ENCODE data around the gene CACNA2D3.

CACNA2D3 gene

GRCh38 chr3:54681706-54682105 lies 559.4 kb downstream of the CACNA2D3 start:
- DNase-seq (ENCODE audit: low read depth) = no peak

- no peak for DNase-seq (ENCODE audit: low read depth)
Observed at GRCh38 chr3:54685213-54685612, 562.9 kb downstream of the CACNA2D3 start.

DNA sequence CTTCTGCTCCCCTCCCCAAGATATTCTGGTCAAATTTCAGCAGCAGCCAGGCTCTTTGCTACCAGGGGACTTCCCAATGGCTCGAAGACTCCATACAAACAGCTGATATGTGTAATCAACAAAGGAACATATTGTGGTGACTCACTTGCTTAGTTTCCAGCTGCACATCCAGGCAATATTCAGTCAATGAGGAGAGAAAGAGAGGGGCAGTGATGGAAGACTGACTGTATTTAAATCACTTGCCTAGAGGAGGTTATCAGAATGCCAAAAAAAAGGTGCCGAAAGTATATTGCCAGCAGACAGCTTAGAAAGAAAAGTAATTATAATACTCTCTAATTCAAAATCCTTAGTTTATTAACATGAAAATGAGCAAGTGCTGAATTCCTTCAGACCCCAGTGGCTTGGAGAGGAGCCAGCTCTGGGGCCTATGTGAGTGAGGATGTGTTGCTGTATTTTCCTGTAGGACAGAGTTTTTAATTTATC lies 569.0 kb downstream of the CACNA2D3 start:
- no peak for DNase-seq (ENCODE audit: low read depth)

- no peak for DNase-seq (ENCODE audit: low read depth)
Observed at GRCh38 chr3:54696313-54696712, 574.0 kb downstream of the CACNA2D3 start.

DNA sequence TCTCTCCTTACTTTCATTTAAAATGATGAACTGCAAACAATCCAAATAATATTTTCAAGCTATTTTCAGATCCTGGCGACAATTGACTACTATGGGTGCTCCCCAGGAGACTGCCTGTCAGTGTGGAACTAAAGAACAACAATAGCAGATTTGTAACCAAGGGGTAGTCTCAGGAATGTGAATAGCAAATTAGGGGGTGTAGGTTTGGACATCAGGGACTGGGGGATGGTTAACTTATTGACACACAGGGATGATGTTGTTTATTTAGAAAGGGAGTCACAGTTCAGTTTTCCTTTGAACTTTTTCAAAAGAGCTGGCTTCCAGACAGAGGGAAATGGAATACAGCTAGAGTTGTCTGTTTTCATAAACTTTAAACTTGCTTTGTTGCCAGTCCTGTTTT lies 575.7 kb downstream of the CACNA2D3 start:
- DNase-seq (ENCODE audit: low read depth) = no peak

DNA sequence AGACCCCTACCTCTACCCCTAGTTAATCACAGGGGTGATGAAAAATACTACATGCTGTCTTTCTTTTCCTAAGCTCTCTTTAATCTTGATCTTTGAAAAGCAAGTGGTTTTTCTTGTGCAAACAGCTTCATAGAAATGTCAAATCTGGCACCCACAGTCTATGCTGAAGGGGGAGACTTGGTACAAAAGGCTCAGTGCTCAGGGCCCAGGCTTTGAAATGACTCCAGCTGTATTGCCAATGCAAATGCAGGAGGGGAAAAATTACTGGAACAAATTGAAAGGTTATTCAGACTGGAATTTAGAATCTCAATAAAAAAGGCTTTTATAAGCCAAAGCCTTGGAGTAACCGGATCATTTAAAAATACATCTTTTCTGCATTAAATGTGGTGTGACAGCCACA lies 581.6 kb downstream of the CACNA2D3 start:
- no peak for DNase-seq (ENCODE audit: low read depth)

- DNase-seq (ENCODE audit: low read depth) = no peak
Observed at GRCh38 chr3:54705730-54706129, 583.4 kb downstream of the CACNA2D3 start.

DNA sequence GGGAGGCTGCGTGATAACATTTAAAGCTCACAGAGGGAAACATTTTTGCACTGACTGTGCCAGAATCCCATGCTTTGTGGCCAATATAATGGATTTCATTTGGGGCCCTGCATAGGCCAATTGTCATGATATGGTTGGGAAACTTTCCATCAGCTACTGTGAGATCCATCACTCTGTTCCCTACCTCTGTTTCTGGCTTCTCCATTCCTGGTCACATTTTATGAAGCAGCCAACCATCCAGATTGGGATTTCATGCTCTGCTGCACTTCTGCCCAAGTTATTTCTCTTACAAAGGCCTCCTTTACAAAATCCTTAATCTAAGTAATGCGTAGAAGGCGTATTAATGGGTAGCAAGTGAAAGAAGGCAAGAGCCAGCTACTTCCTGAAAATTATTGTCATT lies 584.4 kb downstream of the CACNA2D3 start:
- DNase-seq (ENCODE audit: low read depth) = no peak

DNA sequence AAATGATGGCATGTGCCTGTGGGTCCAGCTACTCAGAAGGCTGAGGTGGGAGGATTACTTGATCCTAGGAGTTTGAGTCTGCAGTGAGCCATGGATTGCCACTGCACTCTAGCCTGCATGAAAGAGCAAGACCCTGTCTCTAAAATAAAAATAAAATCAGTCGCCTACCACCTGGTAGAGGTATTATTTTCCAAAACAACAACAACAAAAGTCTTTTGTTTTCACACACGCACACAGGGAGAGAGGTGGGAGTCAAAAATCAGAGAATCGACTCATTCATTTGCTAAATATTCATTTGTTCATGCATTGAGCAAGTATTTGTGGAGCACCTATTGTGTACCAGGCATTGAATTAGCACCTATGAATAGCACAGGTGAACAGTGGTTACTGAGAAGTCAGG lies 587.4 kb downstream of the CACNA2D3 start:
- DNase-seq (ENCODE audit: low read depth) = no peak

GRCh38 chr3:54710954-54711353 lies 588.6 kb downstream of the CACNA2D3 start:
- no peak for DNase-seq (ENCODE audit: low read depth)

GRCh38 chr3:54712539-54712938 lies 590.2 kb downstream of the CACNA2D3 start:
- no peak for DNase-seq (ENCODE audit: low read depth)

DNA sequence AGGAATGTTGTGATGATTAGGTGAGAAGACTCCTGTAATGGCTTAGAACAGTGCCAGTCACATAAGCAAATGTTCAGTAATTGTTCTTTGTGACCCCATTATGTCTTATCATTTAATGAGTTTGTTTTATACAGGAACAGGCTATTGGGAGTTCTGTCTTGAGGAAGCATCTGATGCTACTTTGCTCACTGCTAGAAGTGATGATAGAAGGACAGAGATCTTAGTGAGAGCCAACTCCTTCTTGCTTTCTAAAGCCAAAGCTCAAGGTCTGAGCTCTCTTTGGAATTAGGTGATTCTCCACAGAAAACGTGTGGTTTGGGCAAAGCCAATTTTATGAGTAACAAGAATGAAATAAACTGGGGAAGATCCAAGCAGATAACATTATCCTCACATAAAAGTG lies 590.7 kb downstream of the CACNA2D3 start:
- DNase-seq (ENCODE audit: low read depth) = no peak

DNA sequence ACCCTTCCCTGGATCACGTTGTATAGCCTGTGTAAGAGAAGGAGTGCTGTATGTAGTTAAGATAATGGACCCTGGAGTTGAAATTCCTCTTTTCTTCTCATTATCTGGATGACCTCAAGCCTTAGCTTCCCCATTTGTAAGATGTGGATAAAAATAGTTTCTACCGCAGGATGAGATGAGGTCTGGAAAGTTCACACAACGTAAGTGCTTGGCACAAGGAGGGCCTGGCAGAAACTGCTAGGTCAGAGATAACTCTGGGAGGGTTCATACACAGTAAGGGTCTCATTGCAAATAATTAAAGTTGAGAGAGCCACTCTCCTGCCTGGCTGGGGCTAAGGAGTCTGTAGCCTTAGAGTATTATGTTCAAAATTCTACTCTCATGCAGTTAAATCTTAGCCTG lies 591.1 kb downstream of the CACNA2D3 start:
- DNase-seq (ENCODE audit: low read depth) = no peak

DNA sequence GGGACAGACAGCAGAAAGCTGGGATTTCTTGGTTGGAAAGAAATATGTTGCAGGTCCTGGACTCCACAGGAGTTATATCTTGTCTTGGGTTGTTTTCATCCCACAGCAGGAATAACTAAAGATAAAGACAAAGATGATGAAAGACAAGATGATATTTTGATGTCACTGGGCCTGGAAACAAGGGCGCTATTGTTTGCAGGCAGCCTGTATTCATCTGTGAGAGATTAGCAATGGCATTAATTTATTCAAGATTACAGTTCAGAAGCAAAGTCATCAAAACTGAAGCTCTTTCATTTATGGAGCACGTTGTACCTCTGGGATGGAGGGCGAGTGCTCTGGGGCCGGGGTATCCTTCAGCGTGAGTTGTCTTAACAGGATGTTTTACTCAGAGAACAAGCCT lies 591.7 kb downstream of the CACNA2D3 start:
- DNase-seq (ENCODE audit: low read depth) = no peak

DNA sequence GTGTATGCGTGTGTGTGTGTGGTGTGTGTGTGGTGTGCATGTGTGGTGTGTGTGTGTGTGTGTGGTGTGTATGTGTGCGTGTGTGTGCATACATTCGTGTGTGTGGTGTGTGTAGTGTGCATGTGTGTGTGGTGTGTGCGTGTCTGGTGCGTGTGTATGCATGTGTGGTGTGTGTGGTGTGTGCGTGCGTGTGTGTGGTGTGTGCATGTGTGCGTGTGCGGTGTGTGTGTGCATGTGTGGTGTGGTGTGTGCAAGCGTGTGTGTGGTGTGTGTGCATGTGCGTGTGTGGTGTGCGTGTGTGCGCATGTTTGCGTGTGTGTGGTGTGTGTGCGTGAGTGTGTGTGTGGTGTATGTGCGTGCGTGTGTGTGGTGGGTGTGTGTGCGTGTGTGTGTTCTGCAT lies 595.2 kb downstream of the CACNA2D3 start:
- DNase-seq (ENCODE audit: low read depth) = no peak

GRCh38 chr3:54719914-54720313 lies 597.6 kb downstream of the CACNA2D3 start:
- DNase-seq (ENCODE audit: low read depth) = no peak

DNA sequence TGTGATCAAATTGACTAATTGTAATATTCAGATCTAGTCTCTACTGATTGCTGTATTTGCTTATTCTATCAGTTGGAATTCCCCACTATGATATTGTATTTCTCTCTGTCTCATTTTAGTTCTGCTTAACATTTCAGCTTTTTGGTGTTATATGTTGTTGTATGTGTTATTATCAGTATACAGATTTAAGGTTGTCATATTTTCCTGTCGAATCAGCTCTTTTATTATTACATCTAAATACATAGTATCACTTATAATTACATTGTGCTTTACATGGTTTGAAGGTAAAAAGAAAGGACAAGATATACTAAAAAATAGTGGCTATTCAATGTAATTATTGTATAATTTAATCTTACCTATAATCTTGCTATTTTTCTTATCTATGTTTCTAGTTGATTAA lies 598.3 kb downstream of the CACNA2D3 start:
- no peak for DNase-seq (ENCODE audit: low read depth)

DNA sequence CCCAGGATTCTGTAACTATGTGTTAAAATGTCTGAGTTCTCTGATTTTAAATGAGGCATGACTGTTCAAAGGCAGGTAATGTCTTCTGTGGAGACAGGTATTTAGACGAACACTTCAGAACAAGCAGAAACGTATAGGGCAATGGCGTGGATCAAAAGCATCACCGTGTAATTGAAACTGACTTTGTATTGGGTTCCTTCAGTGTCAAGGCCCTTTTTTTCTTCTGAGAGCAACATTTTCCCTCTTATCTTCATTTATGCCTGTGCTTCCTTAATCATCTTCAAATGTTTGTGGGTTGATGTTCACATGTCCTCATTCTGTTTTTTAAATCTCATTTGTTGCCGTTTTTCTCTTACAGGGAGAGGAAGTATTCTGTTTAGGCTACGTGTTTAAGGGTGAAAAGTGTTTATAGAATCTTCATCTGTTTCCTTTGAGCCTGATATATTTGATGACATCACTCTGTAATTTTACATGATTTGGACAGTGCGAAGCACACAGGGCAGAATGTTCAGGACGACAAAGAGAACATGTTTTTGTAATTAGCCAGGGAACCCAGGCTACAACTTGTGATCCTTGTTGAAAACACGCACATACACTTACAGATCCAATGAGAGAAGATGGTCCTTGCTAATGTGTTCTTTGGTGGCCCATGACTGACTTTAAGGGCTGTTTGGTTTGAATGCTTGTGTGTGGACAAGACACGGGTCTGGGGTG lies 609.5 kb downstream of the CACNA2D3 start:
- DNase-seq (ENCODE audit: low read depth) = no peak

- no peak for DNase-seq (ENCODE audit: low read depth)
Observed at GRCh38 chr3:54733106-54734006, 611.0 kb downstream of the CACNA2D3 start.

GRCh38 chr3:54736459-54736858 lies 614.1 kb downstream of the CACNA2D3 start:
- no peak for DNase-seq (ENCODE audit: low read depth)

GRCh38 chr3:54743755-54744154 lies 621.4 kb downstream of the CACNA2D3 start:
- DNase-seq (ENCODE audit: low read depth) = no peak

DNA sequence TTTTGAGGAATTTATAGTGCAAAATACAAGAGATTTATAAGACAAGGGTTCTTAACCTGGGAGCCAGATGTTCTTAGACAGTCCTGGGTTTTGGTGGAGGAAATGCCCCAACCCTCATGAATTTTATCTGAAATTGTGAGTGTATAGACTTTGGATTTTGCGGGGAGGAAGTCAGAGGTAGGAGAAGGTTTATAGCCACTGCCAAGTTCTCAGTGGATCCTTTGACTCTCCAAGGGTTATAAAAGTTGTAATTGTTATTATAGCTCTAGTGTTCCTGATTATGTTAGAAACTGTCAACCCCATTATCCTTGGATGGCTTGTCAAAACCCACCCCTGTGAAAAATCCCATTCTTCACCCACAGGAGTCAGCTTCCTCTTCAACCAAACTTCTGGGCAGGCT lies 621.9 kb downstream of the CACNA2D3 start:
- no peak for DNase-seq (ENCODE audit: low read depth)

- no peak for DNase-seq (ENCODE audit: low read depth)
Observed at GRCh38 chr3:54745843-54746242, 623.5 kb downstream of the CACNA2D3 start.
